Ovary (tissue), 3 donors: ENCODE measurements around the gene KCNN4.

Source experiments
- CTCF ChIP-seq, 3 donors: fragments of 450-650 bp in 2 of 3; fragments of 200-600 bp in 1 of 3; IDR thresholded peaks; one replicate each; pipeline versions ENCODE4 v1.5.1 to v1.8.0; 2016 to 2022; ENCODE audit warnings: antibody characterized with exemption in 3 of 3, mild to moderate bottlenecking in 1 of 3
- POLR2A ChIP-seq: fragments of 450-650 bp; IDR thresholded peaks from one replicate; pipeline ENCODE4 v1.6.1; 2017; ENCODE audit warnings: antibody characterized with exemption, mild to moderate bottlenecking, moderate library complexity
- donor health status: DM: no; HTN: no; CAD: no.

- TF ChIP-seq CTCF (IDR thresholded peaks at IDR 0.05) (no peak), POLR2A (no peak)
Measured at GRCh38 chr19:43777163-43777695, 3.5 kb downstream of the KCNN4 start.
